Measurements from ENCODE around the gene CBFB.

DNA sequence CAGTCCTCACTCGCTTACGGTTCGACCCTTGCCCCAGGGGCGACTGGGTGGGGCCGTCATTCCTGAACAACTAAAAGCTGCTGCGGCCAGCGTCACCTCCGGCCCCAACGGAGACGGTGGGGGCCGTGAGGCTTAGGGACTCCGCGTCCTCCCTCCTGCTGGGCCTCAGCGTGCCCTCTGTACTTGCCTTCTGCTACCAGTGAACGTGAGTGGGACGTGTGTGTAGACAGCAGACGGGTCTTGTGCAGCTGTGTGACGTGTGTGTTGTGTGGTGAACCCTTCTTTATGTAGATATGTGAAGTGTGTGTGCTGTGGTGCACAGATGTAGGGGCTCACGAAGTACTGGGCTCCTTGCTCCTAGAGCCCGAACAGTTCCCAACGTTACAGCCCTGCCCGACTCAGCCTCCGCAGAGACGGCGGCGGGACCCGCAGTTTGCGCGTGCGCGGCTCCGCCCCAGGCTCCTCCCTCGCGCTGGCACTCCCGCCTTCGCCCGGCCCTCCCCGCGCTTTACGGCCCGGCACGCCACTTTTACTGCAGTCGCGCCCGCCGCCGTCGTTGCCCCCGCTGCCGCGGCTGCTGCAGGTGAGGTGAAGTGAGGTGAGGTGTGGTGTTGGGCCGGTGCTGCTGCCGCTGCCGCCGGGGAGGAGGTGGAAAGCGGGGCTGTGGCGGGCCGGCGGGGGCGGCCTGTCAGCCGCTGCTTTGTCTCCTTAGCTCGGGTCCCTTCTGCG is 80.6 kb downstream of the CBFB start, which contains the start of gene PHAF1:
- TF ChIP-seq, protein P1, sequence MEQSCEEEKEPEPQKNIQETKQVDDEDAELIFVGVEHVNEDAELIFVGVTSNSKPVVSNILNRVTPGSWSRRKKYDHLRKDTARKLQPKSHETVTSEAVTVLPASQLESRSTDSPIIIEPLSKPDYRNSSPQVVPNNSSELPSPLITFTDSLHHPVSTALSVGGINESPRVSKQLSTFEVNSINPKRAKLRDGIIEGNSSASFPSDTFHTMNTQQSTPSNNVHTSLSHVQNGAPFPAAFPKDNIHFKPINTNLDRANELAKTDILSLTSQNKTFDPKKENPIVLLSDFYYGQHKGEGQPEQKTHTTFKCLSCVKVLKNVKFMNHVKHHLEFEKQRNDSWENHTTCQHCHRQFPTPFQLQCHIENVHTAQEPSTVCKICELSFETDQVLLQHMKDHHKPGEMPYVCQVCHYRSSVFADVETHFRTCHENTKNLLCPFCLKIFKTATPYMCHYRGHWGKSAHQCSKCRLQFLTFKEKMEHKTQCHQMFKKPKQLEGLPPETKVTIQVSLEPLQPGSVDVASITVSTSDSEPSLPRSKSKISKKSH (CRISPR knock-in tag; IDR thresholded peaks at IDR 0.05; ENCODE audit: borderline replicate concordance): no peak
- TF ChIP-seq ZNF607 (CRISPR knock-in tag; IDR thresholded peaks at IDR 0.05; ENCODE audit: borderline replicate concordance) (peak; percentile 90), SP1 (IDR thresholded peaks at IDR 0.05) (no peak), SP1 (CRISPR knock-in tag; IDR thresholded peaks at IDR 0.05) (peak; percentile 71)
- TF ChIP-seq, protein P2, sequence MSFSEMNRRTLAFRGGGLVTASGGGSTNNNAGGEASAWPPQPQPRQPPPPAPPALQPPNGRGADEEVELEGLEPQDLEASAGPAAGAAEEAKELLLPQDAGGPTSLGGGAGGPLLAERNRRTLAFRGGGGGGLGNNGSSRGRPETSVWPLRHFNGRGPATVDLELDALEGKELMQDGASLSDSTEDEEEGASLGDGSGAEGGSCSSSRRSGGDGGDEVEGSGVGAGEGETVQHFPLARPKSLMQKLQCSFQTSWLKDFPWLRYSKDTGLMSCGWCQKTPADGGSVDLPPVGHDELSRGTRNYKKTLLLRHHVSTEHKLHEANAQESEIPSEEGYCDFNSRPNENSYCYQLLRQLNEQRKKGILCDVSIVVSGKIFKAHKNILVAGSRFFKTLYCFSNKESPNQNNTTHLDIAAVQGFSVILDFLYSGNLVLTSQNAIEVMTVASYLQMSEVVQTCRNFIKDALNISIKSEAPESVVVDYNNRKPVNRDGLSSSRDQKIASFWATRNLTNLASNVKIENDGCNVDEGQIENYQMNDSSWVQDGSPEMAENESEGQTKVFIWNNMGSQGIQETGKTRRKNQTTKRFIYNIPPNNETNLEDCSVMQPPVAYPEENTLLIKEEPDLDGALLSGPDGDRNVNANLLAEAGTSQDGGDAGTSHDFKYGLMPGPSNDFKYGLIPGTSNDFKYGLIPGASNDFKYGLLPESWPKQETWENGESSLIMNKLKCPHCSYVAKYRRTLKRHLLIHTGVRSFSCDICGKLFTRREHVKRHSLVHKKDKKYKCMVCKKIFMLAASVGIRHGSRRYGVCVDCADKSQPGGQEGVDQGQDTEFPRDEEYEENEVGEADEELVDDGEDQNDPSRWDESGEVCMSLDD (CRISPR knock-in tag; IDR thresholded peaks at IDR 0.05; ENCODE audit: borderline replicate concordance): no peak
